CD14-positive monocyte (primary cell): ENCODE results near the gene MADCAM1. TPM values are rescaled to one million over a fixed set of nuclear protein-coding genes. Genes with fewer than 3 reads are reported as not detected.

ENCODE experiments used
- DNase-seq, 3 donors: peaks; one replicate each; pipeline ENCODE4 v3.0.0-alpha.2; 2011 to 2022
- H2AFZ ChIP-seq: 2 replicates; pipeline ENCODE4 v1.6.0; 2012; ENCODE audit warnings: mild to moderate bottlenecking, low read depth, low read length, inconsistent platforms; ENCODE audit not compliant: insufficient read depth, poor library complexity, severe bottlenecking
- H3K27ac ChIP-seq, 2 donors: 1 replicate in 1 of 2; 2 replicates in 1 of 2; pipeline ENCODE4 v1.5.1; 2012 to 2013; ENCODE audit warnings: low read length in 2 of 2, control low read depth in 1 of 2, inconsistent platforms in 1 of 2, low read depth in 1 of 2, mild to moderate bottlenecking in 1 of 2
- H3K27me3 ChIP-seq, 2 donors: one replicate each; pipeline versions ENCODE4 v1.6.0 to v1.6.1; 2011 to 2013; ENCODE audit warnings: low read length in 2 of 2; ENCODE audit not compliant: control insufficient read depth in 2 of 2, insufficient read depth in 2 of 2
- H3K36me3 ChIP-seq, 2 donors: replicated peaks in 1 of 2; 1 replicate in 1 of 2; 2 replicates in 1 of 2; pipeline versions ENCODE4 v1.5.1 to v1.6.1; 2012 to 2013; ENCODE audit warnings: low read length in 2 of 2, control low read depth in 1 of 2, inconsistent platforms in 1 of 2, mild to moderate bottlenecking in 1 of 2; ENCODE audit not compliant: insufficient read depth in 2 of 2, control insufficient read depth in 1 of 2
- H3K4me1 ChIP-seq, 2 donors: 1 replicate in 1 of 2; 2 replicates in 1 of 2; pipeline versions ENCODE4 v1.5.1 to v1.6.1; 2012 to 2013; ENCODE audit warnings: low read length in 2 of 2, control low read depth in 1 of 2, inconsistent platforms in 1 of 2, mild to moderate bottlenecking in 1 of 2, moderate library complexity in 1 of 2; ENCODE audit not compliant: insufficient read depth in 2 of 2, control insufficient read depth in 1 of 2
- H3K4me2 ChIP-seq: replicated peaks from 2 replicates; pipeline ENCODE3; 2012; ENCODE audit warnings: low read length, moderate library complexity, mild to moderate bottlenecking; ENCODE audit not compliant: poor library complexity, severe bottlenecking; ENCODE audit errors: extremely low read depth
- H3K4me3 ChIP-seq, 3 experiments: fragments of 200-600 bp in 1 of 3; sonication (generic) in 1 of 3; replicated peaks in 1 of 3; 1 replicate in 2 of 3; 2 replicates in 1 of 3; pipeline ENCODE4 v1.5.1; 2011 to 2013; ENCODE audit warnings: low read length in 3 of 3, mild to moderate bottlenecking in 3 of 3, control low read depth in 2 of 3, low read depth in 2 of 3, inconsistent platforms in 1 of 3, moderate library complexity in 1 of 3
- H3K79me2 ChIP-seq: 2 replicates; pipeline ENCODE4 v1.6.0; 2012; ENCODE audit warnings: mild to moderate bottlenecking, control low read depth, inconsistent platforms, low read length, moderate library complexity; ENCODE audit not compliant: insufficient read depth
- H3K9ac ChIP-seq: 2 replicates; pipeline ENCODE4 v1.6.0; 2017; ENCODE audit warnings: low read length, mild to moderate bottlenecking; ENCODE audit not compliant: insufficient read depth, poor library complexity, severe bottlenecking
- H3K9me3 ChIP-seq, 2 donors: replicated peaks in 1 of 2; 1 replicate in 1 of 2; 2 replicates in 1 of 2; pipeline versions ENCODE4 v1.5.1 to v1.6.1; 2012 to 2013; ENCODE audit warnings: low read length in 2 of 2, control low read depth in 1 of 2; ENCODE audit not compliant: control insufficient read depth in 1 of 2, insufficient read depth in 1 of 2
- H4K20me1 ChIP-seq: 2 replicates; pipeline ENCODE4 v1.6.0; 2012; ENCODE audit warnings: mild to moderate bottlenecking, low read length, control low read depth, moderate library complexity; ENCODE audit not compliant: insufficient read depth
- H3K27ac Mint-ChIP-seq, 7 donors: one replicate each; pipeline ENCODE4 v1.8.0; 2020; ENCODE audit warnings: mild to moderate bottlenecking in 7 of 7, mixed read lengths in 7 of 7, moderate library complexity in 6 of 7, inconsistent platforms in 2 of 7
- H3K27me3 Mint-ChIP-seq, 3 donors: one replicate each; pipeline ENCODE4 v1.8.0; 2021 to 2022; ENCODE audit warnings: low read depth in 3 of 3, mild to moderate bottlenecking in 3 of 3, mixed read lengths in 3 of 3, moderate library complexity in 3 of 3, inconsistent platforms in 1 of 3
- H3K36me3 Mint-ChIP-seq, 2 donors: one replicate each; pipeline ENCODE4 v1.8.0; 2020; ENCODE audit warnings: mixed read lengths in 2 of 2, inconsistent platforms in 1 of 2, mild to moderate bottlenecking in 1 of 2
- H3K4me1 Mint-ChIP-seq: one replicate; pipeline ENCODE4 v1.8.0; 2020; ENCODE audit warnings: mild to moderate bottlenecking, mixed read lengths
- H3K4me3 Mint-ChIP-seq, 2 donors: one replicate each; pipeline ENCODE4 v1.8.0; 2020; ENCODE audit warnings: mild to moderate bottlenecking in 2 of 2, mixed read lengths in 2 of 2, moderate library complexity in 1 of 2
- H3K9me3 Mint-ChIP-seq, 7 donors: one replicate each; pipeline ENCODE4 v1.8.0; 2020 to 2022; ENCODE audit warnings: mixed read lengths in 7 of 7, mild to moderate bottlenecking in 6 of 7, moderate library complexity in 6 of 7, inconsistent platforms in 2 of 7
- WGBS: methylation state at CpG from one replicate; pipeline ENCODE4 v1.1.5; 2013; ENCODE audit warnings: missing lambda C conversion rate; ENCODE audit not compliant: insufficient coverage; 5-methylcytosine and 5-hydroxymethylcytosine counted together
- intact Hi-C, 2 donors: fragments of 100-400 bp; cut with micrococcal nuclease; formaldehyde crosslinking; loops; one replicate each; pipeline versions ENCODE4 v1.15.0 to v1.15.1; 2023
- polyA plus RNA-seq, 3 donors: library from polyadenylated mRNA; depleted of rRNA in 1 of 3; unstranded in 2 of 3; stranded (reverse) in 1 of 3; fragments of 300-500 nt in 2 of 3; fragments of >200 nt in 1 of 3; fragmentation: Illumina TruSeq in 2 of 3; gene quantifications; 1 replicate in 2 of 3; 2 replicates in 1 of 3; pipeline ENCODE4 v1.2.3, GENCODE V29; 2012 to 2021
- TF ChIP-seq, protein P1 (sequence below): fragments of 200-600 bp; IDR thresholded peaks from one replicate; pipeline ENCODE4 v1.8.0; 2022; ENCODE audit warnings: antibody characterized with exemption, mild to moderate bottlenecking

MADCAM1 gene
- polyA plus RNA-seq, 3 donors, result 0.17 TPM; not detected in 2

DNA sequence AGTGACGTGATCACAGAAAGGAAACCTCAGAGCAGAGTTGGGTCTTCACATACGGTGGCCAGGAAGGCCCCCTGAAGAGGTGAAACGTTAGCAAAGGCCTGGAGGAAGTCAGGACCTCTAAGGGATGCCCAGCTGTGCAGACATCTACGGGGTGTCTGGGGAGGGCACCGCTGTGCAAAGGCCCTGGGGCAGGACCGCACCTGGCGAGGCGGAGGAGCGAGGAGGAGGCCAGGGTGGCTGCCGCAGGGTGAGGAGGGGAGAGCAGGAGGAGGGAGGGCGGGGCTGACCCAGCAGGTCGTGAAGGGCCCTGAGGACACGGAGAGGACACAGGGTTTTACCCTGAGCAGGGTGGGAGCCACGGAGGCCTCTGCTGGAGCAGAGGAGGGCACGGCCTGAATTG, 11.8 kb upstream of the MADCAM1 start:
- peaks cover 6 to 12% of the 10 kb centered on the region in 2 donors for H3K4me1 ChIP-seq
- Mint-ChIP-seq H3K9me3 (peaks cover 17 to 34% (median 23%) of the 10 kb centered on the region in 7 donors), H3K27me3 (peaks cover 28 to 41% (median 38%) of the 10 kb centered on the region in 3 donors), H3K4me3 (no peak overlapping the region), H3K27ac (no peak overlapping the region), H3K36me3 (no peaks in the 10 kb centered on the region), H3K4me1 (peaks cover 12% of the 10 kb centered on the region)
- H3K4me2 ChIP-seq, result no peak overlapping the region
- H3K27me3 ChIP-seq, result peaks cover 0 to 9% of the 10 kb centered on the region in 2 donors
- H3K36me3 ChIP-seq, result no peaks in the 10 kb centered on the region
- TF ChIP-seq, protein P1, sequence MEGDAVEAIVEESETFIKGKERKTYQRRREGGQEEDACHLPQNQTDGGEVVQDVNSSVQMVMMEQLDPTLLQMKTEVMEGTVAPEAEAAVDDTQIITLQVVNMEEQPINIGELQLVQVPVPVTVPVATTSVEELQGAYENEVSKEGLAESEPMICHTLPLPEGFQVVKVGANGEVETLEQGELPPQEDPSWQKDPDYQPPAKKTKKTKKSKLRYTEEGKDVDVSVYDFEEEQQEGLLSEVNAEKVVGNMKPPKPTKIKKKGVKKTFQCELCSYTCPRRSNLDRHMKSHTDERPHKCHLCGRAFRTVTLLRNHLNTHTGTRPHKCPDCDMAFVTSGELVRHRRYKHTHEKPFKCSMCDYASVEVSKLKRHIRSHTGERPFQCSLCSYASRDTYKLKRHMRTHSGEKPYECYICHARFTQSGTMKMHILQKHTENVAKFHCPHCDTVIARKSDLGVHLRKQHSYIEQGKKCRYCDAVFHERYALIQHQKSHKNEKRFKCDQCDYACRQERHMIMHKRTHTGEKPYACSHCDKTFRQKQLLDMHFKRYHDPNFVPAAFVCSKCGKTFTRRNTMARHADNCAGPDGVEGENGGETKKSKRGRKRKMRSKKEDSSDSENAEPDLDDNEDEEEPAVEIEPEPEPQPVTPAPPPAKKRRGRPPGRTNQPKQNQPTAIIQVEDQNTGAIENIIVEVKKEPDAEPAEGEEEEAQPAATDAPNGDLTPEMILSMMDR, result no peak
- intact Hi-C loops, result loop anchor here in 1 of 2 donors (10.0 kb wide), 1 partner anchor 140 kb away; the partner anchor contains the start of gene MIER2
- no peaks in the 10 kb centered on the region for H3K79me2 ChIP-seq
- DNase-seq, result no peak
- 69% methylated on average over 14 of the region's 15 CpGs for WGBS
- H4K20me1 ChIP-seq, result no peaks in the 10 kb centered on the region
- no peak overlapping the region for H3K9ac ChIP-seq
- peaks cover 13 to 19% of the 10 kb centered on the region in 2 donors for H3K9me3 ChIP-seq
- H3K27ac ChIP-seq, result no peak overlapping the region
- H3K4me3 ChIP-seq, result no peak overlapping the region
- no peak overlapping the region for H2AFZ ChIP-seq

GRCh38 chr19:485077-485476, 11.2 kb upstream of the MADCAM1 start:
- H3K4me3 Mint-ChIP-seq, result peak overlapping the region in 1 of 2 donors; percentile 35

More at GRCh38 chr19:485077-485476, 11.2 kb upstream of the MADCAM1 start:
- Histone ChIP-seq H3K9ac (no peak overlapping the region), H3K4me1 (peaks cover 12 to 18% of the 10 kb centered on the region in 2 donors), H3K79me2 (no peaks in the 10 kb centered on the region), H4K20me1 (no peaks in the 10 kb centered on the region), H3K4me2 (no peak overlapping the region), H3K27me3 (peaks cover 0 to 9% of the 10 kb centered on the region in 2 donors), H3K9me3 (peaks cover 13 to 15% of the 10 kb centered on the region in 2 donors), H3K4me3 (no peak overlapping the region), H2AFZ (no peak overlapping the region), H3K36me3 (no peaks in the 10 kb centered on the region), H3K27ac (no peak overlapping the region)
- 89% methylated on average over 20 of the region's 22 CpGs for WGBS
- Mint-ChIP-seq H3K27me3 (peaks cover 22 to 41% (median 33%) of the 10 kb centered on the region in 3 donors), H3K4me1 (peaks cover 13% of the 10 kb centered on the region), H3K9me3 (peaks cover 14 to 28% (median 20%) of the 10 kb centered on the region in 7 donors), H3K36me3 (no peaks in the 10 kb centered on the region), H3K27ac (no peak overlapping the region)
- intact Hi-C loops, result loop anchor here in 1 of 2 donors (10.0 kb wide), 1 partner anchor 140 kb away; the partner anchor contains the start of gene MIER2
- DNase-seq, result no peak
- TF ChIP-seq, protein P1, result no peak
